Astrocyte of the cerebellum (primary cell): ENCODE results near the gene LIN37.

ENCODE experiments used
- DNase-seq: peaks from one replicate; pipeline ENCODE4 v3.0.0-alpha.2; 2011; ENCODE audit warnings: low read depth
- H3K4me3 ChIP-seq: 2 replicates; pipeline ENCODE4 v1.5.1; 2011; ENCODE audit warnings: mild to moderate bottlenecking, low read depth, low read length, moderate library complexity
- CTCF ChIP-seq: IDR thresholded peaks from 2 replicates; pipeline ENCODE4 v1.5.1; 2012; ENCODE audit warnings: low read length, low read depth, moderate library complexity, mild to moderate bottlenecking; ENCODE audit errors: missing control alignments
- in situ Hi-C: cut with HindIII; loops from 2 replicates; pipeline ENCODE4 v1.10.0; 2017; ENCODE audit warnings: low sequenced_read_pairs

Gene LIN37

DNA sequence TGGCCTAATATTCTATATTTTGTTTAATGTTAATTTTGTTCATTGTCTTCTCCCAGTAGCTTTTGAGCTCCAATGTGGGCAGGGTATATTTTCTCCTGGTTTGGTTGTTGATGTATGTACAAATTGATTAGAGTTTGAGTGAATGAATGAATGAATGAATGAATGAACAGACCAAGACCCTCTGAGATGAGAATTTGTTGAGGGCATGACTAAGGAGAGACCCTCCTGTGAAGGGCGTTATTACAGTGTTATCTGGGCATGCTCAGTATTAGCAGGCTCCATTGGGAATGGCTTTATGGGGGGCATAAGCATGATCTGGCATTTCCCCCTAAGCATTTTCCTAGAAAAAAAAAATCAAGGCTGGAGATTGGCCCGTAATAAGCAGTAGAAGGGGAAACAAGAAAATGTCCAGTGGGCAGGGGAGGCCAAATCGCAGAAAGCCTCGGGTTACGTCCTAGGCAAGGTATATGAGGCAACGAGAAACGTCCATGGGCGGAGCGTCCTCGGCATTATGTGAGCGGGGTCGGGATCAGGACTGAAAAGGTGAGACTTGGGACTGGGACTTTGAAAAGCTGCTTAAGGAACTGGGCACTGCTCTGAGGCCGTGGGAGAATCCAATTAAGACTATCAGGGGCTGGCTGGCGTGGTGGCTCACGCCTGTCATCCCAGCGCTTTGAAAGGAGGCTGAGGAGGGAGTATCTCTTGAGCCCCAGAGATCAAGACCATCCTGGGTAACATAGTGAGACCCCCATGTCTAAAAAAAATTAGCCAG lies 26.1 kb downstream of the LIN37 start:
- in situ Hi-C loops = no loop called here
- H3K4me3 ChIP-seq = peak overlapping the region; percentile 25
- DNase-seq = no peak
- no peak for TF ChIP-seq CTCF

- DNase-seq = no peak
- TF ChIP-seq CTCF = no peak
- H3K4me3 ChIP-seq = peak overlapping the region; percentile 25
- in situ Hi-C loops = no loop called here
Measured at GRCh38 chr19:35775046-35775297, 26.6 kb downstream of the LIN37 start.

DNA sequence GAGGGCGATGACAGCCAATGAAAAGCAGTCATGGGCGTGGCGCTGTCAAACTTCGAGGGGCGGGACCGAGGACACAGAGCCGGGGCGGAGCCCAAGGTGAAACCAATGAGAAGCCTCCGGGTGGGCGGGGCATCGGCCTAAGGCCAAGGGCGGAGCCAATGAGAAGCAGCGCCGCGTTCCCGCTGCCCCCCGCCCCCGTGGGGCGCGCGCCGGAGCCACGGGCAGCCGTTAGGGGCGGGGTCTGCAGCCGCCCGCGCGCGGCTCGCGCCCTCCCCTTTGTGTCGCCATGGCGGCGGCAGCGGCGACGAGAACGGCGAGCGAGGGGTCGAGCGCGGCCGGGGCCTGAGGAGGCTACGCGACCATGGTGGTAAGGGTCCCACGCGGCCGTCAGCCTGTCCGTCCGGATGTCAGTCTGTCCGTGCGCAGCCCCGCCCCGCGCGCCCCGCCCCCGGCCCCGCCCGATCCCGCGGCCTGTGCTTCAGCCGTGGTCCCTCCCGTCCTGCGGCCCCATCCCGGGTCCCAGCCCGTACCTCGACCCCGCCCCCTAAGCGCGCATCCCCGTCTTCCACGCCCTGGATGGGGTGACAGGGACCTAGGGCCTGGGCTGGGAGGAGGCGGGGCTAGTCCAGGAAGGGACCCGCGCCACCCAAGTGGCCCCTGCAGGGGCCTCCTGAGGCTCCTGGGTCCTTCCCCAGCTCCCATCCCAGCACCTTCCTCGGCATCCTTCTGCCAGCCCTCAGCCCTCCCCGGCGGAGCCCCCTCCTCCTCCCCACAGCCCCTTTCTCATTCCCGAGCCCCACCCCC lies 27.1 kb downstream of the LIN37 start, which contains the start of gene ARHGAP33:
Gene ARHGAP33, plus strand, starts transcription at position 267 of the 804 bp plus-strand sequence. Its CDS starts 95 bp downstream, at position 362.
- TF ChIP-seq CTCF = no peak
- peak; percentile 93 for DNase-seq
- in situ Hi-C loops = no loop called here
- peak within 1 kb of the TSS; percentile 66 for H3K4me3 ChIP-seq

DNA sequence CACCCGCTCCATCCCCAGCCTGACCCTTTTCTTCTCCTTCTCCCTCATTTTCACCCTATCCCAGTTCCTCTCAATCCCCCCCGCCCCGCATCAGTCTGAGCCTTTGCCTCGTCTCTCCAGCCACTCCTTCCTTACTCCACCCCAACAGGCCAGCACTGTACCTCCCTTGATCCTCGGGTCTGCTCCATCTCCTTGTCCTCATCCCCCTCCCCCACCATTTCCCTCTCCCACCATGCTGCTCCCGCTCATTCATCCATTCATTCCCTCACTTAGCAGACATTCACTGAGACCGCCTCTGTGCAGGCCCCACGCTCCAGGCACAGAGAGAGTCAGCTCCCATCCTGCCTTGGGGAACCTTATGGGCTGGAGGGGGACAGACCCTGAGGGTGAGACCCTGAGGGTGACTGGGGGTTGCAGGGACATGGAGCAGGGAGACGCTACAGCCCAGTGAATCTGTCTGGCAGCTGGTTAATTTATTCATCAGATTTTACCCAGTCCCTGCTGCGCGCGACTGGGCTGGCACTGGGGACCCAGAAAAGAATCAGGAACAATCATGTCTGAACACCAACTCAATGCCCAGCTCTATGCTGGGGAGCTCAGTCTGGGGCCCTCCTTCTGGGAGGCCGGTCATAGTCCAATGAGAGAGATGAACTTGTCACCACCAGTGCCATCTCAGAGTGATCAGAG lies 27.9 kb downstream of the LIN37 start:
- no peak for DNase-seq
- in situ Hi-C loops = no loop called here
- no peak for TF ChIP-seq CTCF
- H3K4me3 ChIP-seq = peak overlapping the region; percentile 66

DNA sequence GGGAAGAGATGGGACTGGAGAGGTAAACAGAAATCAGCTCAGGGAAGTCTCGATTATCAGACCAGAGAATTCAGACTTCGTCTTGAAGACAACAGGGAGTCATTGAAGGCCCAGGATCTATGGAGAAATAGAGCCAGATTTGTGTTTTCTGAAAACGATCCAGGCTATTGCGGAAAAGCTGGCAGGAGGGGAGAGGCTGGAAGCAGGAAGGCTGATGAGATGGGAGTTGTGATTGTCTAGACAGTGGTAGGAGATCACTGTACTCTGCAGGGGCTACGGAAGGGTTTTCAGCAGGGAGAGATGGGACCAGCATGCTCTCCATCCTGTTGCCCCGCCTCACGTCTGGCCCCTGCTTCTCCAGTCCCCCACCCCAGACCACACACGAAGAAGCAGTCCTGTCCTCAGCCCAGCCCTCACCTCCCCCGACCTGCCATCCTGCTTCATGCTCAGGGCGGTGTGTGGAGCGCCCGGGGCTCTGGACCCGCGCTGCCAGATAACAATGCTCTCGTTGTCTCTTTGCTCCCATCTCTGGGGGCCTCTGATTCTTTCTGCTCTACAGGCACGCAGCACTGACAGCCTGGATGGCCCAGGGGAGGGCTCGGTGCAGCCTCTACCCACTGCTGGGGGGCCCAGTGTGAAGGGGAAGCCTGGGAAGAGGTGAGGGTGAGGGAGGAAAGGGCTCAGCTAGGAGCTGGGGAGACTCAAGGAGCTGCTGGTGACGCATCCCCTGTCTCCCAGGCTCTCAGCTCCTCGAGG lies 28.9 kb downstream of the LIN37 start:
- DNase-seq = no peak
- H3K4me3 ChIP-seq = no peak overlapping the region
- no peak for TF ChIP-seq CTCF
- in situ Hi-C loops = no loop called here

DNA sequence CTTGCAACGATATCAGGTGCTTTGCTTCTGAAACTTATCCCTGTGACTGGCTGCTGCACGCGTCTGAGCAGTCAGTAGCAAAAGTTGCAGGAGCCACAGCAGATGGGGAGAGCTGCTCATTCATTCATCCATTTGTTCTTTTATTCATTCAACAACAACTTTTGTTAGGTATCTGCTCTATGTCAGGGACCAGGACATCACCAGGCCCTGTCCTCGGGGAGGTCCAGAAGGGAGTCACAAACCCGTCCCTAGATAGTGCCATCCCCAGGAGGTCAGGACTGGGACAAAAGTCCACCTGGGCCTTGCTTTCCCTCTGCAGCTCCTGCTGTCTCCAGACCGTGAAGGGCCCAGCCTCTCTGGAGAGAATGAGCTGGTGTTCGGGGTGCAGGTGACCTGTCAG lies 29.6 kb downstream of the LIN37 start:
- in situ Hi-C loops = no loop called here
- DNase-seq = no peak
- H3K4me3 ChIP-seq = no peak overlapping the region

More for the DNA sequence above, 29.6 kb downstream of the LIN37 start:
- TF ChIP-seq CTCF = no peak
